GM19351 (cell line): ENCODE results near the gene FAM3A.
A peak's percentile ranks its signal among the peaks of the same experiment; 100 is the strongest.
"Not testable (repeated sequence)": the region's sequence is repeated elsewhere in the genome, so short reads cannot be mapped to it uniquely, and the experiment has no call there.

ENCODE experiments used
- ATAC-seq: cut with Tn5 transposase; IDR thresholded peaks from one replicate; pipeline ENCODE4 v1.9.1; 2021; ENCODE audit warnings: mild to moderate bottlenecking, moderate library complexity; ENCODE audit not compliant: unreplicated experiment

FAM3A gene

GRCh38 chrX:154515966-154516655 is at the start of gene FAM3A:
TSS of gene FAM3A (minus strand) at chrX:154516232. CDS start at chrX:154515772, 460 bp downstream.
- peak; percentile 82 for ATAC-seq

GRCh38 chrX:154562295-154562694 is 46.3 kb upstream of the FAM3A start:
- not testable (repeated sequence) for ATAC-seq

- not testable (repeated sequence) for ATAC-seq
Observed at GRCh38 chrX:154560326-154560725, 44.3 kb upstream of the FAM3A start.

GRCh38 chrX:154558896-154559295 is 42.9 kb upstream of the FAM3A start:
- not testable (repeated sequence) for ATAC-seq

- ATAC-seq, result not testable (repeated sequence)
Observed at GRCh38 chrX:154558060-154558690, 42.1 kb upstream of the FAM3A start.

- ATAC-seq, result not testable (repeated sequence)
Observed at GRCh38 chrX:154552112-154552806, 36.2 kb upstream of the FAM3A start.

- ATAC-seq, result no peak
Observed at GRCh38 chrX:154549766-154550165, 33.7 kb upstream of the FAM3A start.

GRCh38 chrX:154548028-154548316 is 31.9 kb upstream of the FAM3A start:
- ATAC-seq, result no peak

GRCh38 chrX:154547245-154548027 is 31.4 kb upstream of the FAM3A start, which contains the start of gene IKBKG:
TSS of gene IKBKG (plus strand) at chrX:154547620. CDS start at chrX:154552003, 4,383 bp downstream.
- peak; percentile 75 for ATAC-seq

- ATAC-seq, result peak; percentile 37
Observed at GRCh38 chrX:154546354-154547244, 30.6 kb upstream of the FAM3A start, which contains the start of gene G6PD. TSS of gene G6PD (minus strand) at chrX:154546846. CDS start at chrX:154546155, 691 bp downstream.

- no peak for ATAC-seq
Observed at GRCh38 chrX:154545673-154546274, 29.7 kb upstream of the FAM3A start.

GRCh38 chrX:154542723-154543424 is 26.8 kb upstream of the FAM3A start:
- ATAC-seq, result no peak

- ATAC-seq, result no peak
Observed at GRCh38 chrX:154541896-154542722, 26.1 kb upstream of the FAM3A start.

GRCh38 chrX:154541589-154541895 is 25.5 kb upstream of the FAM3A start:
- no peak for ATAC-seq

- ATAC-seq, result no peak
Observed at GRCh38 chrX:154540897-154541535, 25.0 kb upstream of the FAM3A start.

- not testable (repeated sequence) for ATAC-seq
Observed at GRCh38 chrX:154540365-154540764, 24.3 kb upstream of the FAM3A start.

- no peak for ATAC-seq
Observed at GRCh38 chrX:154539077-154539476, 23.0 kb upstream of the FAM3A start.

GRCh38 chrX:154535892-154536291 is 19.9 kb upstream of the FAM3A start:
- ATAC-seq, result no peak
